ENCODE data around the gene FHDC1.

FHDC1 gene

GRCh38 chr4:152996111-152996571 lies 60.0 kb downstream of the FHDC1 start:
- no peak overlapping the region for H3K4me3 ChIP-seq (ENCODE audit: low read length)
- no peaks in the 10 kb centered on the region for H3K4me1 ChIP-seq (ENCODE audit: control insufficient read depth, insufficient read depth, low read length)
- H3K36me3 ChIP-seq (ENCODE audit: control insufficient read depth, insufficient read depth, low read length) = no peaks in the 10 kb centered on the region
- H3K27me3 ChIP-seq (ENCODE audit: control insufficient read depth, insufficient read depth, low read length) = no peaks in the 10 kb centered on the region
- no peak overlapping the region for H3K9ac ChIP-seq (ENCODE audit: low read length)
- H3K27ac ChIP-seq (ENCODE audit: low read depth, low read length) = no peak overlapping the region

GRCh38 chr4:152996672-152997071 lies 60.5 kb downstream of the FHDC1 start:
- Histone ChIP-seq H3K9ac (ENCODE audit: low read length) (no peak overlapping the region), H3K27ac (ENCODE audit: low read depth, low read length) (no peak overlapping the region), H3K4me1 (ENCODE audit: control insufficient read depth, insufficient read depth, low read length) (no peaks in the 10 kb centered on the region), H3K36me3 (ENCODE audit: control insufficient read depth, insufficient read depth, low read length) (no peaks in the 10 kb centered on the region), H3K4me3 (ENCODE audit: low read length) (no peak overlapping the region), H3K27me3 (ENCODE audit: control insufficient read depth, insufficient read depth, low read length) (no peaks in the 10 kb centered on the region)

DNA sequence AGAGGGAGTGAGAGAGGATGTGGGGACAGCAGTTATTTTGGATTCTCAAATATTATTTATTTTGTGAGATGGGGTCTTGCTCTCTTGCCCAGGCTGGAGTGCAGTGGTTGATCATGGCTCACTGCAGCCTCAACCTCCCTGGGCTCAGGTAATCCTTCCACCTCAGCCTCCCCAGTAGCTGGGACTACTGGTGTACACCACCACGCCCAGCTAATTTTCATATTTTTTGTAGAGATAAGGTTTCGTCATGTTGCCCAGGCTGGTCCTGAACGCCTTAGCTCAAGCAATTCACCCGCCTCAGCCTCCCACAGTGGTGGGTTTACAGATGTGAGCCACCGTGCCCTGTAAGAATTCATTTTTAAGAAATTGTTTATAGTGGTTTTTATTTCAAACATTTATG lies 61.2 kb downstream of the FHDC1 start:
- H3K4me3 ChIP-seq (ENCODE audit: low read length) = no peak overlapping the region
- no peaks in the 10 kb centered on the region for H3K36me3 ChIP-seq (ENCODE audit: control insufficient read depth, insufficient read depth, low read length)
- H3K27ac ChIP-seq (ENCODE audit: low read depth, low read length) = no peak overlapping the region
- H3K27me3 ChIP-seq (ENCODE audit: control insufficient read depth, insufficient read depth, low read length) = no peaks in the 10 kb centered on the region
- H3K9ac ChIP-seq (ENCODE audit: low read length) = no peak overlapping the region
- no peaks in the 10 kb centered on the region for H3K4me1 ChIP-seq (ENCODE audit: control insufficient read depth, insufficient read depth, low read length)

GRCh38 chr4:152997771-152998487 lies 61.8 kb downstream of the FHDC1 start:
- Histone ChIP-seq H3K4me1 (ENCODE audit: control insufficient read depth, insufficient read depth, low read length) (no peaks in the 10 kb centered on the region), H3K27me3 (ENCODE audit: control insufficient read depth, insufficient read depth, low read length) (no peaks in the 10 kb centered on the region), H3K4me3 (ENCODE audit: low read length) (no peak overlapping the region), H3K9ac (ENCODE audit: low read length) (no peak overlapping the region), H3K36me3 (ENCODE audit: control insufficient read depth, insufficient read depth, low read length) (no peaks in the 10 kb centered on the region), H3K27ac (ENCODE audit: low read depth, low read length) (no peak overlapping the region)

DNA sequence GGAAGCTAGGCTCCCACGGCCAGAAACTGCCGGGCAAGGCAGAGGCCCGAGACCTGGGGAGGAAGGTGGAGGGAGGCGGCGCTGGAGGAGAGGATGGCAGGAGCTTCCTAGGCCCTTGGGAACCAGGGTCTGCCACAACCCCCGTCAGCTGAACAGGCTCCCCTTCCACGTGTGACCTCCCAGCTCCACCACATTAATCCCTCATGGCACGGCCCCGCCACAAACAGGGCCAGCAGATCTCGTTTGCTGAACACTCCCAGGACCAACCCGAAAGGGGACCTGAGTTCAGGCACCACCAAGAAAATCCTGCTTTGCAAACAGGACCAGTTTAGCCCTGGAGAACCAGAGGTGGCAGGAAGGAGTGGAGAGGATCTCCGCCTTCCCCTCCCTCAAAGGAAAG lies 62.7 kb downstream of the FHDC1 start:
- Histone ChIP-seq H3K36me3 (ENCODE audit: control insufficient read depth, insufficient read depth, low read length) (no peaks in the 10 kb centered on the region), H3K27ac (ENCODE audit: low read depth, low read length) (no peak overlapping the region), H3K9ac (ENCODE audit: low read length) (no peak overlapping the region)

GRCh38 chr4:152999346-153000075 lies 63.4 kb downstream of the FHDC1 start:
- Histone ChIP-seq H3K4me3 (ENCODE audit: low read length) (no peak overlapping the region), H3K4me1 (ENCODE audit: control insufficient read depth, insufficient read depth, low read length) (no peaks in the 10 kb centered on the region), H3K27me3 (ENCODE audit: control insufficient read depth, insufficient read depth, low read length) (no peaks in the 10 kb centered on the region), H3K36me3 (ENCODE audit: control insufficient read depth, insufficient read depth, low read length) (no peaks in the 10 kb centered on the region), H3K27ac (ENCODE audit: low read depth, low read length) (no peak overlapping the region), H3K9ac (ENCODE audit: low read length) (no peak overlapping the region)

More for the DNA sequence above, 62.7 kb downstream of the FHDC1 start:
- H3K27me3 ChIP-seq (ENCODE audit: control insufficient read depth, insufficient read depth, low read length) = no peaks in the 10 kb centered on the region
- H3K4me3 ChIP-seq (ENCODE audit: low read length) = no peak overlapping the region
- H3K4me1 ChIP-seq (ENCODE audit: control insufficient read depth, insufficient read depth, low read length) = no peaks in the 10 kb centered on the region

DNA sequence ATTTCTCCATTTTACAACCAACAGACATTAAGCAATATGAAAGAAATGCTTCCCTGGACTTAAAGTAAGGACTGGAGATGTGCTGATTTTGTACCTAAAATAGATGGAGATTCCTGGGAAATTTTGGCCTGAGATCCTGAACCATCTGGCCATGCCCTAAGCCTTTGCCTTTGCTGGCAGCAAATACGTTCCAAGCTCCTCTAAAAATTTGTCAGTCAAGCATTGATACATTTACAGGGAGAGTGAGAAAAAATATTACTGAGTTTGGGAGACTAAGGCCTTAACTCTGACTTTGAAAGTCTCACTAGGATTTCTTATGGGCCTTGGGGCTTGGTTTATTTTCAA lies 63.9 kb downstream of the FHDC1 start:
- Histone ChIP-seq H3K4me3 (ENCODE audit: low read length) (no peak overlapping the region), H3K27ac (ENCODE audit: low read depth, low read length) (no peak overlapping the region), H3K4me1 (ENCODE audit: control insufficient read depth, insufficient read depth, low read length) (no peaks in the 10 kb centered on the region), H3K27me3 (ENCODE audit: control insufficient read depth, insufficient read depth, low read length) (no peaks in the 10 kb centered on the region), H3K36me3 (ENCODE audit: control insufficient read depth, insufficient read depth, low read length) (no peaks in the 10 kb centered on the region), H3K9ac (ENCODE audit: low read length) (no peak overlapping the region)

GRCh38 chr4:153001626-153002025 lies 65.5 kb downstream of the FHDC1 start:
- H3K4me1 ChIP-seq (ENCODE audit: control insufficient read depth, insufficient read depth, low read length) = no peaks in the 10 kb centered on the region
- no peak overlapping the region for H3K27ac ChIP-seq (ENCODE audit: low read depth, low read length)
- H3K36me3 ChIP-seq (ENCODE audit: control insufficient read depth, insufficient read depth, low read length) = no peaks in the 10 kb centered on the region
- no peak overlapping the region for H3K9ac ChIP-seq (ENCODE audit: low read length)
- H3K4me3 ChIP-seq (ENCODE audit: low read length) = no peak overlapping the region
- H3K27me3 ChIP-seq (ENCODE audit: control insufficient read depth, insufficient read depth, low read length) = no peaks in the 10 kb centered on the region

GRCh38 chr4:153002110-153002509 lies 66.0 kb downstream of the FHDC1 start:
- Histone ChIP-seq H3K27me3 (ENCODE audit: control insufficient read depth, insufficient read depth, low read length) (no peaks in the 10 kb centered on the region), H3K27ac (ENCODE audit: low read depth, low read length) (no peak overlapping the region), H3K4me3 (ENCODE audit: low read length) (no peak overlapping the region), H3K36me3 (ENCODE audit: control insufficient read depth, insufficient read depth, low read length) (no peaks in the 10 kb centered on the region), H3K4me1 (ENCODE audit: control insufficient read depth, insufficient read depth, low read length) (no peaks in the 10 kb centered on the region), H3K9ac (ENCODE audit: low read length) (no peak overlapping the region)

DNA sequence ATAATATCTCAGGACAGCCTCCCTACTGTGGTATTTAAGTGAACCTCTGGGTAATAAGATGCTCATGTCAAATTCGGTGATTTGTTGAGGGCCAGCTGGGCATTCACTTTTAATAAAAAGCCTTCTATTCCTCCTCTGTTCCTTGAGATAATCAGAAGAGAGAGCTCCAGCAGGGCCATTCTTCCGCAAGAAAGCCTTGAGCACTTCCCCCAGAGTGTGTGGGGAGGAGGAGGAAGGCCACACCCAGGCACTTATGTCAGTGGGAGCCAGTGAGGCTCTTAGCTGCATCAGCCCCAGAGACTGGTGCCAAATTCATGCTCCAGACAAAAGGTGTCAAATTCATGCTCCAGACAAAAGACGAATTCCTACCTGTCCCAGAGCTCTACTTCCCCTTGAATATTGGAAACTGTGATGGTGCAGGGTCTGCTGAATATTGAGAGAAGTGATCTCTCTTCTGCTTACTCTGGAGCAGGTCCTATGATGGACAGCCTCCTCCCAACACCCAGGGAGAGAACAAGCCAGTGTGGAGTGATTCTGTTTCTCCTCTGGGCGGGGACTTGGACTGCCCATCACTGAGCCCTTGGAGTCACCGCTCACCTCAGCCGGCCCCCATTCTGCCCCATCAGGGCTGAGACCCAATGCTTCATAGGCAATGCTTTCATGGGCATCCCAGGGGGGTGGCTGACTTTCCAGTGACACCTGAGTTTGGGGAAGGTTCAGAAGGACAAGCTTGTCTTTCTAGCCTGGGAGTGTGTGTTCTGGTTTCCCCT lies 68.1 kb downstream of the FHDC1 start:
- H3K4me1 ChIP-seq (ENCODE audit: control insufficient read depth, insufficient read depth, low read length) = no peaks in the 10 kb centered on the region
- no peak overlapping the region for H3K27ac ChIP-seq (ENCODE audit: low read depth, low read length)
- no peaks in the 10 kb centered on the region for H3K27me3 ChIP-seq (ENCODE audit: control insufficient read depth, insufficient read depth, low read length)
- no peak overlapping the region for H3K9ac ChIP-seq (ENCODE audit: low read length)
- H3K4me3 ChIP-seq (ENCODE audit: low read length) = no peak overlapping the region
- no peaks in the 10 kb centered on the region for H3K36me3 ChIP-seq (ENCODE audit: control insufficient read depth, insufficient read depth, low read length)

GRCh38 chr4:153005899-153006381 lies 69.8 kb downstream of the FHDC1 start:
- Histone ChIP-seq H3K4me1 (ENCODE audit: control insufficient read depth, insufficient read depth, low read length) (no peaks in the 10 kb centered on the region), H3K9ac (ENCODE audit: low read length) (no peak overlapping the region), H3K4me3 (ENCODE audit: low read length) (no peak overlapping the region), H3K27ac (ENCODE audit: low read depth, low read length) (no peak overlapping the region), H3K27me3 (ENCODE audit: control insufficient read depth, insufficient read depth, low read length) (no peaks in the 10 kb centered on the region), H3K36me3 (ENCODE audit: control insufficient read depth, insufficient read depth, low read length) (no peaks in the 10 kb centered on the region)

DNA sequence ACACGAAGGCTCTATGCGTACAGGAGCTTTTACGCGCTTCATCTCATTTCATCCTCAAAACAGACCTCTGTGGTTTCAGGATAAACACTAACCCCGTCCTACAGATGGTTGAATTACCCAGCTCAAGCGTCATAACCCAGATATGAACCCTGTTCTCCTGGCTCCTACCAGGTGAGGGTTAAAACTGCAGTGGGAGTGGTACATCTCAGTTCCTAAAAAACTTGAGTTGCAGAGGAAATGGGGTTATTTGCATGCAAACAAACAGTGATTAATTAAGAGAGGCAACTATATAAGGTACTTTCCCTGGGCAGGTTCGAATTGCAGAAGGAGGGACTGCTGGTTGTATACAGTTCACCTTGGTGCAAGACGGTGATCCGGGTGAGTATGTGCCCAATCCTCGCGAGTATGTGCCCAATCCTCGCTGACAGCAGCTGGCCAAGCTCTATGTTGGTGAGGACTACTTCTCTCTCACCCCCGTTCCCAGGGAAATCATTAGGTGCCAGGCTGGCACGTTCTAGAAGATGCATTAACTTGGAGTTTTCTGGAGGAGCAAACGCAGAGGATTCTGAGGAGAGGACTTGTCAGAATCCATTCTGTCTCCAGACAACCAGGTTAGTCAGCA lies 72.6 kb downstream of the FHDC1 start:
- Histone ChIP-seq H3K9ac (ENCODE audit: low read length) (no peak overlapping the region), H3K27ac (ENCODE audit: low read depth, low read length) (no peak overlapping the region), H3K4me3 (ENCODE audit: low read length) (no peak overlapping the region), H3K4me1 (ENCODE audit: control insufficient read depth, insufficient read depth, low read length) (no peaks in the 10 kb centered on the region), H3K27me3 (ENCODE audit: control insufficient read depth, insufficient read depth, low read length) (no peaks in the 10 kb centered on the region), H3K36me3 (ENCODE audit: control insufficient read depth, insufficient read depth, low read length) (no peaks in the 10 kb centered on the region)
